Stimulated activated naive CD8-positive, alpha-beta T cell treated with anti-CD3 and anti-CD28 coated beads, Interleukin-15, Interleukin-2, amounts not matched to agents 100 U/mL and 50 U/mL, for 24 hours (primary cell): Measurements from ENCODE around the gene PITRM1.
"Not testable (repeated sequence)": the region's sequence is repeated elsewhere in the genome, so short reads cannot be mapped to it uniquely, and the experiment has no call there.

Source experiments
- ATAC-seq: fragments of 150-1000 bp; cut with Tn5 transposase; one replicate; pipeline ENCODE4 v1.10.0; 2021
- DNase-seq: peaks from one replicate; pipeline ENCODE4 v3.0.0; 2021

Gene PITRM1

DNA sequence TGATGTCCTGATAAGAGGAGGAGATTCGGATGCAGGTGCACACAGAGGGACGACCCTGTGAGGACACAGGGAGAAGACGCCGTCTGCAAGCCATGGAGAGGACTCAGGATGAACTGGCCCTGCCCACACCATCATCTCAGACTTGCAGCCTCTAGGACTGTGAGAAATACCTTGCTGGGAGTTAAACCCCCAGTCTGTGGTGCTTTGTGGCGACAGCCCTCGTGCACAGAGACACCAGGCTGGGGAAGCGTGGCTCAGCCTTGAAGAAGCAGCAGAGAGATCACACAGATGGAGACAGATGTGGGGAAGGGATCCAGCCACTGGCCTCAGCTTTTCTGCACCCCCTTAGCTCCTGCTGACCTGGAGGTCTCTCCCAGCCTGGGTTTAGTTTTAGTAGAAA, 26.3 kb upstream of the PITRM1 start:
- no peak for ATAC-seq
- DNase-seq, result no peak

DNA sequence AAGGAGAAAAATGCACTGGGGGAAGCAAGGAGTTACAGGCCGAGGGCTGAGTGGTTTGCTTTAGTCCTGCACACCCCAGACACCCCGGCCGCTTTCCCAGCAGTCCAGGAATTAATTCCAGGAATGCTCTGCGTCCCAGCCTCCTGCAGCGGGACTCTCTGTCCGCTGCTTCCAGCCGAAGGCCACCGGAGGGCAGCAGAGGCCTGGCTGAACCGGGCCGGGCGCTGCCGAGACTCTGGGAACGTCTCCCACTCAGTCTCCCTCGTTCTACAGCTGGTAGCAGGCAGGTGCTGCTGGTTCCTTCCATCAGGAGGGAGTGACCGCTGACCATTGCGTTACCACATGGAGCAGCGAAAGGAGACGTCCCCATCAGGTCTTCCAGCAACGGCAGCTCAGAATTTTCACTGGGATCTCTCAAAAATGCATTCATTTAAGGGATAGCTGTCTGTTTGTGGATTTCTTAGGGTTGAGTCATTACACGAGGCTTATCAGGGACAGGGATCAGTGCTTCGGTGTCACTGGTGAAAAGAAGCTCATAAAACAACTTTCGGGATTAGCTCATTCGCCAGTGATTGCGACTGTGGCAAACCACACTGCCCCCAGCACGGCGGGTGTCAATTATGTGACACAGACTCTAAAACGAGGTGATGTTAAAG, 24.9 kb upstream of the PITRM1 start:
- ATAC-seq (peak; percentile 84), DNase-seq (peak; percentile 80)

DNA sequence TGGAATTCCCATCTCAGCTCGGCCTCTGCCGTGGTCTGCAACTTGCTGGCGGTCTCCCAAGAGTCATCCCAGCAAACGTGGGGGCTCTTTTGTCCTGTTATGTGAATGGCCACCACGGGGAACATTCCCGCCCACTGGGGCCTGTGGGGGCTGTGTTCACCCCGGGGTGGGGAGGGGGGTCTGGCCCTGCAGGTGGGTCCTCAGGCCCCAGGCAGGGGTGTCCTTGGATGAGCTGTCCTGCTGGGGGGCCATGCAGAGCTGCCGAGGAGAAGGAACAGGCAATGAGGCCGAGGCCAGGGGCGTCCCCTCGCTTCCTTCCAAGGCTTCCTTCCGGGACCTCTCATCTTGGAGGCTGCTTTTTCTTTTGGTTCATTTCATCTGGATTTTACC, 24.4 kb upstream of the PITRM1 start:
- ATAC-seq (no peak), DNase-seq (no peak)

DNA sequence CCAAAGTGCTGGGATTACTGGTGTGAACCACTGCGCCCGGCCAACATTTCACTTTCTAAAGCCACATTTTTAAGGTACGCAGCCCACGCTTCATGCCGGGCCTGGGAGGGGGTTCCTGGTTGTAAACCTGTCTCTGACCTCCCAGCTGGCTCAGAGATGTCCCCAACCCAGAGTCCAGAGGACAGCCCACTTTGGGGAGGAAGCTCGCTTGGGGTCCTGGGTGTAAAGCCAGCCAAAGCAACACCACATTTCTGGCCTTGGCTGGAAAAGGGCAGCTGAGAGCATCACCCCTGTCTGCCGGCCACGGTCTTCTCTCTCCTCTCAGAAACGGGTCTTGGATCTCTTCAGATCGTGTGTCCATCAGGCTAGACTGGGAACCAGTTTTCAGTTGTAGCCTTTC, 23.9 kb upstream of the PITRM1 start:
- ATAC-seq (no peak), DNase-seq (no peak)

DNA sequence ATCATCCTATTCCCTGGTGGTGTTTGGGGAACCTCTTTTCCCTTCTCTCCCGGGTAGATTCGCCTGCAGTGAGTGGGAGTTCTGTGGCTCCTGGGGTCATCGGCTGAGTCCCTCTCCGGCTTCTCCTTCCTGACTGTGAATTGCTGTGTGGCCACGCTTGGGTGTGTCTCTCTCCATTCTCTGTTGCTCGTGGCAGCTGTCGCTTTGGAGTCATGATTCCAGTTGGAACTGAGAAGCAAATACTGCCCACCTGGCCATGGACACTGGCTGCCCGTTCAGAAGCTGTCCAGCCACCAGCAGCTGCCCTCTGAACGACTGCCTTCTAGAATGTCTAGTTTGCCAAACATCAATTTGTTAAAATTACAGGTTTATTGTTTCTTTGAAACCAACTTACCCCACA, 23.1 kb upstream of the PITRM1 start:
- ATAC-seq, result no peak
- no peak for DNase-seq

DNA sequence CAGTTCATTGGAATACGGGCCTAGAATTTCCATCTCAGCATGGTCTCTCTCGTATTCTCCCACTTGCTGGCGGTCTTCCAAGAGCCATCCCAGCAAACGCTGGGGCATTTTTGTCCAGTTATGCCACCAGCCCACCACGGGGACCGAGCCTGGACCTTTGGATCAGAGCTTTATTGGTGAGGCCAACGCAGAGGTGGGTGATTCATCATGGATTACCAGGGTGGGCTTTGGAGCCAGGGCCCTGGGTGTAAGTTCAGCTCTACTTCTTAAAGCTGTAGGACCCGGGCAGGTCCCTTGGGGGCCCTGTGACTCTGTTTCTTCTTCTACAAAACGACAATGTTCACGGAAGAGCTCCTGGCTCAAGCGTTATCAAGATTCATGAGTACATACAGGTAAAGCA, 22.7 kb upstream of the PITRM1 start:
- ATAC-seq (no peak), DNase-seq (no peak)

DNA sequence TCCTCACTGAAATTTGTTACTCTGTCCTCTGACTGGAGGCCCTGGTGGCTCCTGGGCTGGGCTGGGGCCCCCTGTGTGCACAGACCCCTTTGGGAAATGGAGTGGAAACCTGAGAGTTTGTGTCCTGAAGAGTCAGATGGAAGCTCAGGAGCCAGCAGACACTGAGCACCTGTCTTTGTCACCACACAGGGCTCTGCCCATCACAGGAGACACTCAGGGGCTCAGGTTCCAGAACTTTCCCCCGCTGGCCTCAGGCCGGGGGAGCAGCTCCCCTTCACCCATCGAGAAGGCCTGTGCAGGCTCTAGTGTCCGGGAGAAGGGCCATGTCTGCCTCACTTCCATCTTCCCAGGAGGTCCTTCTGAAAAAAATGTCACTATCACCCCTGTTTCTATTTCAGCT, 22.3 kb upstream of the PITRM1 start:
- ATAC-seq, result no peak
- no peak for DNase-seq

DNA sequence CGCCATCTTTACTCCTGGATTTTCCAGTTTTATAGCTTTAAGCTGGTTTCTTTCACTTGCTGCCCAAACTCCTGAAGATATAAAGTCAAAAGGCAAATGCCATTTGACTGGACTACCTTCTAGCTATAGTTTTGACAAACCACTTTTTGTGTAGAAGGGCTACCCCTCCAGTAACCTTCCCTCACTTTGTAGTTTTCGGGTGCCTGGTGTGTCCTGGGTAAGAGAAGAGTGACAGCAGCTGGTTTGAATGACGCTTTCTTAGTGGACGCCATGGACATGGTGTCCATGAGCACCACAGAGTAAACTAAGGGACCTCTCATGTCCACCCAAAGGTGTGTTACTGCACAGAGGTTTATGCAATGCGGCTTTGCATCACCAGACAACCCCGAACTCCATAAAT, 21.2 kb upstream of the PITRM1 start:
- ATAC-seq (no peak), DNase-seq (no peak)

DNA sequence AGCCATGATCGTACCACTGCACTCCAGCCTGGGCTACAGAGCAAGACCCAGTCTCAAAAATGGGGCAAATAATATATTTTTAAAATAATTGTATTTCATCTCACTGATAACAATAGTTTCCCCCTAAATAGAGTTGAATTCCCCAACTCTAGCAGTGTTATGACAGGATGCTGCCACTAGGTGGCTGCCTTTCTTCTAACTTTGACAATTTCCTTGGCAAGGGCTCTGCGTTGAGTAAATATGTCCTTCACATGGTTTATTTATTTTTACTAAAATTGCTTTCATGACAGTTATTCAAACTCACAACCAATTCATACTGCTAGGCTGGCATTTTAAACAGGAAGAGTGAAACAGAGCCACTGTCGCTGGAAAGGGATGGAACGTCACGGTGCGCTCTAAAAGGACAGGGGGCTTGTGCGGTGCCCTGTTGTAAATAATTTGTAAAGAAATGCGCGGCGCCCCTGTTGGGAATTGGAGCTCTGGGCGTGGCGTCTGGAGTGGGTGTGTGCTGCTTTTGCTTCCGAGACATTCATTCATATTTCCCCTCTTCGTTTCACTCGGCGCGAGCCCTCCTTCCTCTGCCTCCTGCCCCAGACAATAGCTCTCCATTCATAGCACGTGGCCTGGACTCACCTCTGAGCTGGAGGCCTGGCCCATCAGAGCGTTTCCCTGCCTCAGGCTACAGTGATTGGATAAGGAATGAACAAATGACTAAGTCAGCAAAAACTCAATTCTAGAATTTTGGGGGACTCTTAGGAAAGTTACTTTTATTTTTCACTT, 20.5 kb upstream of the PITRM1 start:
- DNase-seq (peak; percentile 44), ATAC-seq (no peak)

DNA sequence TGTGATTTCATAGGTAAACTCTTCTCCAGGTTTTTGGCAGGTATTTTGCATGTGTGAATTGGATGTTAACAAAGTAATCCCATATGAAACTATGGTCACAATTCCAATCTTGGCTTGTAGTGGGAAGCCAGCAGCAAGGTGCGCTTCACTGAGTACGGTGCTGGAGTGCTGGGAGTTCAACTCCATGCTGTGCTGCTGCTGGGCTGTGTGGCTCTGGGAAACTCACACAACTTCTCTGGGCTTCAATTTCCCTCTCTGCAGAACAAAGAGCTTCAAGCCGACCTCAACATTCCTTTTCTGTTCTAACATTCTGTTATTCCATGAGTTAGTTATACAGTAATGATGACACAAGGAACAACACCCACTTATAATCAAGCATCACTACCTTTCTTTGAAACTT, 18.2 kb upstream of the PITRM1 start:
- no peak for ATAC-seq
- DNase-seq, result no peak

DNA sequence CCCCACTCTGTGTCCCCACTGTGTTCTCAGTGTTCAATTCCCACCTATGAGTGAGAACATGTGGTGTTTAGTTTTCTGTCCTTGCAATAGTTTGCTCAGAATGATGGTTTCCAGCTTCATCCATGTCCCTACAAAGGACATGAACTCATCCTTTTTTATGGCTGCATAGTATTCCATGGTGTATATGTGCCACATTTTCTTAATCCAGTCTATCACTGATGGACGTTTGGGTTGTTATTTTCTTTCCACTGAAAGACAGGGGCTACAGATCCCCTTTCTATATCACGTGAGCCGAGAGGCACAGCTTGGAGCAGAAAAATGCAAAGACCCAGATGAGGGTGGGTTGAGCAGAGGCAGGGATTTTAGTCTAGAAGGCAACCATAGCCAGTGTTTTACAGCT, 14.6 kb upstream of the PITRM1 start:
- not testable (repeated sequence) for DNase-seq, ATAC-seq

DNA sequence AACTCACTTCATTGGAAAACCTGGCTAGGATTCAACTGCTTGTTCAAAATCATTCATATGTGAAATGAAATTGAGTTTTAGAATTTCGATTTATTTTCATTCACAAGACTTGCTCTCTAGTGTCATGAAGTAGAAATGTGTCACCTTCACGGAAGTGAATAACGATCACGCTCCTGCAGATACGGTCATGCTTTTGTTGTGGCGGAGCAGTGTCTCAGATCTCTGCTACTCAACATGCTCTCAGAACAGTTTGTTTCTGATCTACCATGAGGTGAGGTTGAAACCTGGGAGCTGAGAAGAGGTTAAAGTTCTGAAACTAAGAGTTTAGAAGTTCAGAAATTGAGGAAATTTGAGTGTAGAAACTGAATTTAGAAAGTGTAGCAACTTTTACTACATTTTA, 13.8 kb upstream of the PITRM1 start:
- DNase-seq, result peak; percentile 32
- peak; percentile 96 for ATAC-seq

DNA sequence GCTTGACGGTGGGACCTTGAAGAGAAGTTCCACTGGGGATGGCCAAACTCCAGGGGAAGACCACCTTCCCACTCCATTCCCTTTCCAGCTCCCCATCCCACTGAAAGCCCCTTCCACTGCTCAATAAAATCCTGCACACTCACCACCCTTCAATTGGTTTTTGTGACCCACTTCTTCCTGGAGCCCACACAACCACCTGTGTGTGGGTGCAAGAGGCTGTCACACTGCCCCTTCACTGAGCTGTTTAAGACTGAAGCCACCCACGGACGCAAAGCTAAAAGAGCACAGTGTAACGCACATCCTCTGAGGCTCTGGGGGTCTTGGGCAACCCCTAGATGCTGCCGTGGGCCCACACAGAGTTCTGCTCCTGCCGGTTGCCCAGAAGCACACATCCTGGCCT, 12.8 kb upstream of the PITRM1 start:
- DNase-seq (no peak), ATAC-seq (peak; percentile 48)

DNA sequence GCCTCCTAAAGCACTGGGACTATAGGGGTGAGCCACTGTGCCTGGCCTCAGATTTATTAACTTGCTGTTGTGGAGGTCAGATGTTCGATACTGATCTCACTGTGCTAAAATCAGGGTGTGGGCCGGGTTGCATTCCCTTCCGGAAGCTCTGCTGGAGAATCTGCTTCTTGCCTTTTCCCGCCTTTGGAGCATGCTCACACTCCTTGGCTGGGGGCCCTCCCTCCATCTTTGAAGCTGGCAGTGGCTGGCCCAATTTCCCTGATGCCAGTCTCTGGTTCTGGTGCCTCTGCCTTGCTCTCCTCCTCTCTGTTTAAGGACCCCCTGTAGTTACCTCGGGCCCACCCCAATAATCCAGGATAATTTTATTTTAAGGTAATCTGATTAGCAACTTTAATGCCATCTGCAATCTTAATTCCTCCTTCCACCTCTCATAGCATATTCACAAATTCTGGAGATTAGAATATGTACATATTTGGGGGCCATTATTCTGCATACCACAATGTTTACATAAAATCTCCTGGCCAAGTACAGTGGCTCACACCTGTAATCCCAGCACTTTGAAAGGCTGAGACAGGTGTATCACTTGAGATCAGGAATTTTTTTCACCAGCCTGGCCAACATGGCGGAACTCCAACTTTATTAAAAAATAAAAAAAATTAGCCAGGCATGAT, 7.9 kb upstream of the PITRM1 start:
- DNase-seq (no peak), ATAC-seq (no peak)

DNA sequence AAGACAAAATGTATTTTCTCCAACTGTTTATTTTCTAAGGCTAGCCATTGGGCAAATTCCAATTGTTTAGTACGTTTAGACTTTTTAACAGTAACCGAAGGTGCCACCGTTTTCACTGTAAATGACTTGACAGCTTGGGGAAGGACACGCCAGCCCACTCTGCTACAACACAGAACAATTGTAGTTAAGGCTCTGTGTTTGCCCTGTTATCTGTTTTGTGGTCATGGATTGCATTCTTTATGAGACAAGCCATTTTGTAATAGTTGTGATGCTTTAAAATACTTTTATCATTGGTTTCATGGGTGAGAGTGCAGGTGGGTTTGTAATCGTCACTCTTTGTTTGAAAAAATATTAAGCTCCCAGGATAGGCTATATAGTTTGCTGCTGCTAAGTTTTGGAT, 6.6 kb upstream of the PITRM1 start:
- ATAC-seq (no peak), DNase-seq (no peak)

DNA sequence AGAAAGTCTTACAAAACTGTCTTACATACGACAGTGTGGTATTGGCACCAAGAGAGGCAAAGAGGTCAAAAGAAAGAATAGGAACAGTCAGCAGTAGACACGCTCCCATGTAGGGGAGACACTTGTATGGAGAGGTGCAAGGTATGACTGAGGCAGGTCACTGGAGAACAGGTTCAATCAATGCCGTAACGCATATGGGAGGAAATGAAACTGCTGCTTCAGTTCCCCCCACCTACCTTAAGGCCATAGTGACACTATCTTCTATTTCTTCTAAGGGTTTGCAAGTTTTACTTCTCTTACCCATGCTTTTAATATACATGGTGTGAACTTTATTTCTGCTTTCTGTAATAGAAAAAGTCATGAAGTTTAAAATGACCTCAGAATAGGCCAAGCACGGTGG, 5.5 kb upstream of the PITRM1 start:
- no peak for DNase-seq
- ATAC-seq, result no peak

DNA sequence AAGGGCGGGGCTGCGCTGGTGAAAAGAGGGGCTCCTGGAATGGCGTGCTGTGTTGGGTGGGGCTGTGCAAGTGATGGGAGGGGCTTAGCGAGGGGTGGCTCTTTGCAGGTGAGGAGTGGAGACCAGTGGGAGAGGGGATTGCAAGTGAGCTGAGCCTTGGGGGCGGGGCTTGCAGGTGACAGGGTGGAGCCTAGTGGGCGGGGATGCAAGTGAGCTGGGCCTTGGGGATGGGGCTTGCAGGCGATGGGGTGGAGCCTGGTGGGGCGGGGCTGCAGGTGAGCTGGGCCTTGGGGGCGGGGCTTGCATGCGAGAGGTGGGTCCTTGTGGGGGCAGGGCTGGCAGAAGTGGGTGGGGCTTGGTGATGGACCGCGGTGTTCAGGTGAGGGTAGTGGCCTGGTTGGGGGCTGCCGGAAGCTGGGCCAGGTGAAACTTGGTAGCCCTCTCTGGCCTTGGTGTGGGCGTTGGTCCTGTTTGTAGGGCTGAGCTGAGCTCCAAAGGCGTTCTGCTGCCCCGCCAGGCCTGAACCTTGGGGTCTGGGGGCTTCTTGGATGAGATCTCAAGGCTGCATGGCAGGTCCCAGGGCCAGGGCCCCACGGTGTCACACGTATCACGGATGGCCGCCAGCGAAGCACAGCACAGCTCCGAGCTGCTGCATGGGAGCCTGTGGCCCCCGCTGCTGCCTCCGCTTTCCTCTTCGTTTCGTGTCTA, 743 bp upstream of the PITRM1 start:
- peak; percentile 76 for DNase-seq
- no peak for ATAC-seq

DNA sequence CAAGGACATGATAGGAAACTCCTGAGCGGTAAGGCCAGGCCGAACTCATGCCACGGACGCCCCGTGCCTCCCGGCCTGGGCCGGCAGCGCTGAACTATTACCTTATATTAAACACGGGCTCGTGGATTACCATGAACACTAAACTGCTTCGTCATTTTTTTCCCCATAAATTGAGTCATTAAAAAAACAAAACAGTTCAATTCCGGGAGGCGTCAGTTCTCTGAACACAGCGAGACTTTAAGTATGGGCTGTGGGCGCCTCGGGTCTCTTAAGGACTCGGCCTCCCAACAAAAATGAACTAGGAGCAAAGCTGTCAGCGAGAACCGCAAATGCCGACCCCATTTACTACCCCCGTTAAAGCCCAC, 519 bp downstream of the PITRM1 start:
- peak; percentile 0 for ATAC-seq
- no peak for DNase-seq

DNA sequence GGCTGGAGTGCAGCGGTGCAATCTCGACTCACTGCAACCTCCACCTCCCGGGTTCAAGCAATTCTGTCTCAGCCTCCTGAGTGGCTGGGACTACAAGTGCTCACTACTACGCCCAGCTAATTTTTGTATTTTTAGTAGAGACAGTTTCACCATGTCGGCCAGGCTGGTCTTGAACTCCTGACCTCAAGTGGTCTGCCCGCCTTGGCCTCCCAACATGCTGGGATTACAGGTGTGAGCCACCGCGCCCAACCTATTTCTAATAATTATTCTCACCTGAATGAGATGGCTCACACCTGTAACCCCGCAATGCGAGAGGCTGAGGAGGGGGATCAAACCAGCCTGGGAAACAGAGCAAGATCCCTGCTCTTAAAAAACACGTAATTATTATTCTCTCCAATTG, 1.1 kb downstream of the PITRM1 start:
- ATAC-seq, DNase-seq: not testable (repeated sequence)

DNA sequence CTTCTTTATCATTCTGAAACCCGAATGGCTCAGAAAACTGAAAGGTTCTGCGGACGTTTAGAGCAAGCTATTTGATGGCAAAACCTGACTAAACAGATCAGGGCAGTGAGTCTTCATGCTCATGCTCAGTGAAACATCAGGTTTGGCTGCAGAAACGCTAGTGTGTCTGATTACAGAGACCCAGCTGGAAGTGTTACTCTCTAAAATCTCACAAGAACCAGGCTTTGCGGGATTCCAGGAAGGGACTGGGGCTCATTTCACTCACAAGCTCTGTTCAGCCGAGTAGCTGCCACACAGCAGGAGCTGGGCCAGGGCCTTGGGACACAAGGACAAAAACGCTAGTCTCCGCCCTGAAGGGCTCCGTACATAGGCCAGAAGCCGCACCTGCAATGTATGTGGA, 2.9 kb downstream of the PITRM1 start:
- ATAC-seq (no peak), DNase-seq (no peak)

DNA sequence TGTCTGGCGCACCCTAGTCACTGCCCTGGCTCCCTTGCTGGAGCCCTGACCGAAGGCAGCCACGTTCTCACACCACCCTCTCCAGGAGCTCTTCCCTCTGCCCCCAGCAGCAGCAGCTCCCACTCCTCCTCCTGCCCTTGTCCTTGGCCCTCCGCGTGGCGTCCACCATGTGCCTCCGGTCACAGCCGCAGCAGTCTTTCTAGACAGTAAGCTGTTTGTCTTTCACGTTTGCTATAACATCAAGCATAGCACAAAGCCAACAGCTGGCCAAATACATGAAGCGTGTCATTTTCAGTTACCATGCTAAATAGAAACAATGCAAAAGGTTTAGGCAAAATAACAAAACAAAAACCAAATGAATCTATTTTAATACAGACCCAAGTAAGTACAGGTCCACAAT, 3.3 kb downstream of the PITRM1 start:
- no peak for DNase-seq
- ATAC-seq, result no peak

DNA sequence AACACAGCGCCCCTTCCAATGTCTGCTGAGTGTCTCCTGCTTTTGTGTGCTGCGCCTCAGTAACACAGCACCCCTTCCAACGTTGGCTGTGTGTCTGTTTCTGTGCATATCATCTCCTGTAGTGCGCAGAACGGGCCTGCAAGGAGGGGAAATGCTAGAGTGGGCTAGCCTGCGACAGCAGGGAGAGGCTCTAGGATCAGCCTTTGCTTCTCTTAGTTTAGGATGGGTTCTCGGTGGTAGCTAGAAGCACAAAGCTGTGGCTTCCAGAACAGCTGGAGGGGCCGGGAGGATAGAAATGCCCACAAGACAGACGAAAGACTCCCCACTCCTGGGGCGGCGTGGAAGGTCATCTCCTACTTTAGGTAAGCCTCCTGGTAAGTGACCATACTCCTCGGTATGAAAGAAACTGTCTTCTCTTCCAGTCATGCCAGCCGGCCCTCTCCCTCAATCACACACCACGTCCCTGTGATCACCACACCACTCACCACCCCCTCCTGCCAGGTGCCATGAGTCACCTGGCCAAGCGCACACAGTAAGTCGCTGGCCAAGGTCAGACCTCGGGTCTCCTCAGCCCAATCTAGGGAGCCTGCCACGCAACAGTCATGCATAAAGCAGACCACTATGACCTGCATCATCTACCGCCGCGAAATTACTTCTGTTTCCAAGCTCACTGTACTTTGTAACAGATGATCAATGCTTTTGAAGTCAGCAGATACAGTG, 4.8 kb downstream of the PITRM1 start:
- ATAC-seq (no peak), DNase-seq (no peak)
